H1 (cell line): ENCODE measurements around the gene CTH. TPM values are rescaled to one million over a fixed set of nuclear protein-coding genes. Genes with fewer than 3 reads are reported as not detected.

ENCODE experiments used
- CTCF ChIA-PET: fragments of 300-600 bp; sonication (Branson Sonifier 250); formaldehyde crosslinking; loops from one replicate; lab custom pipeline; 2021; ENCODE audit not compliant: partially characterized antibody; lab: Charles Lee
- POLR2A ChIA-PET: fragments of 300-600 bp; sonication (Branson Sonifier 250); formaldehyde crosslinking; loops from one replicate; lab custom pipeline; 2021; ENCODE audit warnings: inconsistent platforms; ENCODE audit not compliant: partially characterized antibody; lab: Charles Lee
- DNase-seq, 2 experiments: peaks; one replicate each; pipeline versions ENCODE4 v3.0.0 to v3.0.0-alpha.2; 2010 to 2022; ENCODE audit warnings: low spot score in 2 of 2, low read depth in 1 of 2, mixed read lengths in 1 of 2
- FAIRE-seq: peaks from 2 replicates; lab custom pipeline; 2011; peaks lifted over from hg19 to GRCh38; lab: Jason Lieb, UNC
- H2AFZ ChIP-seq: 2 replicates; pipeline ENCODE4 v1.8.1; 2012; ENCODE audit warnings: low read length, inconsistent platforms
- H2AK5ac ChIP-seq: 2 replicates; pipeline ENCODE4 v1.6.1; 2013; ENCODE audit warnings: low read depth, low read length
- H2BK120ac ChIP-seq: replicated peaks from 2 replicates; pipeline ENCODE3; 2013; ENCODE audit warnings: low read depth, low read length, inconsistent platforms
- H2BK12ac ChIP-seq: 2 replicates; pipeline ENCODE4 v1.6.1; 2013; ENCODE audit warnings: low read depth, low read length
- H2BK15ac ChIP-seq: 2 replicates; pipeline ENCODE4 v1.6.1; 2013; ENCODE audit warnings: low read length
- H2BK20ac ChIP-seq: 2 replicates; pipeline ENCODE4 v1.6.1; 2013; ENCODE audit warnings: low read length
- H2BK5ac ChIP-seq: 2 replicates; pipeline ENCODE4 v1.6.1; 2013; ENCODE audit warnings: low read depth, low read length
- H3K14ac ChIP-seq: 2 replicates; pipeline ENCODE4 v1.6.1; 2013; ENCODE audit warnings: inconsistent platforms; ENCODE audit not compliant: insufficient read length
- H3K18ac ChIP-seq: 2 replicates; pipeline ENCODE4 v1.6.1; 2013; ENCODE audit warnings: low read length; ENCODE audit errors: extremely low read depth
- H3K23ac ChIP-seq: 2 replicates; pipeline ENCODE4 v1.6.1; 2013; ENCODE audit warnings: inconsistent platforms; ENCODE audit not compliant: insufficient read length
- H3K23me2 ChIP-seq: 2 replicates; pipeline ENCODE4 v1.6.1; 2013; ENCODE audit warnings: low read depth, low read length
- H3K27ac ChIP-seq: 2 replicates; pipeline ENCODE4 v1.6.1; 2011; ENCODE audit warnings: low read depth, low read length, inconsistent platforms
- H3K27me3 ChIP-seq, 4 experiments: replicated peaks in 1 of 4; 1 replicate in 1 of 4; 2 replicates in 3 of 4; pipeline versions ENCODE4 v1.6.1 to v1.8.1; 2011 to 2013; ENCODE audit warnings: low read length in 3 of 4, mild to moderate bottlenecking in 3 of 4, inconsistent platforms in 2 of 4, mixed read lengths in 2 of 4, moderate library complexity in 1 of 4; ENCODE audit not compliant: control insufficient read depth in 3 of 4, insufficient read depth in 3 of 4; ENCODE audit errors: extremely low read depth in 1 of 4
- H3K36me3 ChIP-seq, 4 experiments: 2 replicates each; pipeline versions ENCODE4 v1.6.1 to v1.8.1; 2011 to 2013; ENCODE audit warnings: mild to moderate bottlenecking in 4 of 4, low read length in 3 of 4, moderate library complexity in 2 of 4, control low read depth in 1 of 4, inconsistent platforms in 1 of 4; ENCODE audit not compliant: insufficient read depth in 4 of 4, control insufficient read depth in 2 of 4
- H3K4ac ChIP-seq: replicated peaks from 2 replicates; pipeline ENCODE3; 2013; ENCODE audit warnings: low read length, low read depth, mixed read lengths, inconsistent platforms; ENCODE audit not compliant: insufficient read length
- H3K4me1 ChIP-seq, 4 experiments: replicated peaks in 1 of 4; 1 replicate in 1 of 4; 2 replicates in 3 of 4; pipeline versions ENCODE4 v1.6.1 to v1.8.1; 2011 to 2013; ENCODE audit warnings: low read length in 3 of 4, inconsistent platforms in 2 of 4, mixed read lengths in 1 of 4; ENCODE audit not compliant: insufficient read depth in 4 of 4, control insufficient read depth in 3 of 4
- H3K4me2 ChIP-seq, 2 experiments: 2 replicates each; pipeline versions ENCODE4 v1.6.1 to v1.8.1; 2011 to 2013; ENCODE audit warnings: low read depth in 2 of 2, low read length in 2 of 2, control low read depth in 1 of 2, inconsistent platforms in 1 of 2, mild to moderate bottlenecking in 1 of 2; ENCODE audit not compliant: insufficient read depth in 1 of 2
- H3K4me3 ChIP-seq, 4 experiments: fragments of 200-600, 300-600 bp in 1 of 4; sonication (generic), shearing (Covaris generic), sonication (Bioruptor Twin) in 1 of 4; 2 replicates each; pipeline versions ENCODE4 v1.5.1 to v1.8.1; 2011 to 2016; ENCODE audit warnings: low read length in 4 of 4, low read depth in 3 of 4, control low read depth in 2 of 4, inconsistent platforms in 2 of 4, mild to moderate bottlenecking in 2 of 4, mixed read lengths in 1 of 4, moderate library complexity in 1 of 4; ENCODE audit not compliant: insufficient read depth in 2 of 4; ENCODE audit errors: extremely low read depth in 1 of 4
- H3K56ac ChIP-seq: replicated peaks from 2 replicates; pipeline ENCODE3; 2013; ENCODE audit warnings: low read depth, mild to moderate bottlenecking, mixed read lengths, low read length, inconsistent platforms; ENCODE audit not compliant: insufficient read length
- H3K79me1 ChIP-seq: 2 replicates; pipeline ENCODE4 v1.6.1; 2013; ENCODE audit warnings: low read depth, low read length, control low read depth
- H3K79me2 ChIP-seq, 2 experiments: 2 replicates each; pipeline versions ENCODE4 v1.6.1 to v1.8.1; 2012 to 2013; ENCODE audit warnings: low read length in 2 of 2, mild to moderate bottlenecking in 2 of 2, inconsistent platforms in 1 of 2; ENCODE audit not compliant: insufficient read depth in 2 of 2, control insufficient read depth in 1 of 2
- H3K9ac ChIP-seq, 4 experiments: replicated peaks in 1 of 4; 1 replicate in 1 of 4; 2 replicates in 3 of 4; pipeline versions ENCODE4 v1.6.1 to v1.8.1; 2011 to 2013; ENCODE audit warnings: low read depth in 3 of 4, low read length in 3 of 4, control low read depth in 2 of 4, mild to moderate bottlenecking in 2 of 4, moderate library complexity in 2 of 4, inconsistent platforms in 1 of 4; ENCODE audit errors: extremely low read depth in 1 of 4
- H3K9me3 ChIP-seq, 2 experiments: 2 replicates each; pipeline versions ENCODE4 v1.6.1 to v1.8.1; 2012 to 2013; ENCODE audit warnings: mild to moderate bottlenecking in 2 of 2, moderate library complexity in 2 of 2, control low read depth in 1 of 2, inconsistent platforms in 1 of 2, low read depth in 1 of 2, low read length in 1 of 2, mixed read lengths in 1 of 2; ENCODE audit not compliant: insufficient read depth in 2 of 2
- H4K20me1 ChIP-seq, 2 experiments: replicated peaks in 1 of 2; 2 replicates each; pipeline versions ENCODE3 to v1.8.1; 2011 to 2013; ENCODE audit warnings: inconsistent platforms in 2 of 2, low read length in 2 of 2, mild to moderate bottlenecking in 1 of 2; ENCODE audit not compliant: insufficient read depth in 2 of 2, control insufficient read depth in 1 of 2
- H4K5ac ChIP-seq: 2 replicates; pipeline ENCODE4 v1.6.1; 2013; ENCODE audit warnings: low read length, low read depth, mixed read lengths, inconsistent platforms; ENCODE audit not compliant: insufficient read length
- H4K8ac ChIP-seq: 2 replicates; pipeline ENCODE4 v1.8.0; 2013; ENCODE audit warnings: mild to moderate bottlenecking, moderate library complexity, low read length, inconsistent platforms; ENCODE audit not compliant: insufficient read depth; ENCODE audit errors: extremely low read depth
- H4K91ac ChIP-seq: replicated peaks from 2 replicates; pipeline ENCODE3; 2013; ENCODE audit warnings: low read length, mixed read lengths, inconsistent platforms; ENCODE audit not compliant: insufficient read length
- CBX8 ChIP-seq: fragments of 300-800, 300-1000 bp; sonication (generic); IDR thresholded peaks from 2 replicates; pipeline ENCODE4 v1.7.1; 2016; ENCODE audit warnings: low read depth, low read length, borderline replicate concordance
- SRF ChIP-seq: IDR thresholded peaks from 2 replicates; pipeline ENCODE4 v1.6.1; 2011; ENCODE audit warnings: mild to moderate bottlenecking, low read depth, low read length, moderate library complexity
- TAF7 ChIP-seq: optimal IDR thresholded peaks from 2 replicates; pipeline ENCODE3; 2011; ENCODE audit warnings: low read depth, mild to moderate bottlenecking, inconsistent platforms, low read length, moderate library complexity, borderline replicate concordance
- TCF12 ChIP-seq: IDR thresholded peaks from 2 replicates; pipeline ENCODE4 v1.6.1; 2011; ENCODE audit warnings: low read depth, mild to moderate bottlenecking, low read length
- WGBS, 2 experiments: shearing (Covaris generic) in 1 of 2; methylation state at CpG; one replicate each; pipeline versions ENCODE4 v1.1.6 to v1.1.7; 2013 to 2015; ENCODE audit warnings: low lambda C conversion rate in 2 of 2, mixed read lengths in 2 of 2, inconsistent platforms in 1 of 2, low coverage in 1 of 2, missing lambda C conversion rate in 1 of 2; ENCODE audit not compliant: insufficient replicate concordance in 2 of 2, insufficient coverage in 1 of 2, insufficient read length in 1 of 2; ENCODE audit errors: extremely low coverage in 1 of 2, missing lambda C conversion rate in 1 of 2; 5-methylcytosine and 5-hydroxymethylcytosine counted together
- polyA plus RNA-seq, 7 experiments: library from polyadenylated mRNA; depleted of rRNA in 3 of 7; stranded (reverse) in 5 of 7; unstranded in 2 of 7; fragments of >200 nt in 5 of 7; fragments of 200-250 nt in 2 of 7; gene quantifications; 1 replicate in 5 of 7; 2 replicates in 1 of 7; 4 replicates in 1 of 7; pipeline versions ENCODE4 v1.2.1 to v1.2.3, GENCODE V29; 2011 to 2013; ENCODE audit warnings: missing spikeins in 2 of 7, mixed read lengths in 2 of 7
- total RNA-seq: library from RNA; stranded (reverse); fragmentation: NEBNext Ultra II Directional; extraction: Animal tissue kit (Norgen Biotek cat#: 25700); gene quantifications from 2 replicates; pipeline ENCODE4 v1.2.1, GENCODE V29; 2021
- TF ChIP-seq, protein P1 (sequence below): IDR thresholded peaks from 2 replicates; pipeline ENCODE4 v1.6.1; 2012; ENCODE audit warnings: inconsistent platforms

The CTH gene
- total and polyA plus RNA-seq, 2 of the 8 experiments (the other 6 are each of a cell fraction or from before 2014, with no cell fraction given) = 31.7 to 33.2 TPM

DNA sequence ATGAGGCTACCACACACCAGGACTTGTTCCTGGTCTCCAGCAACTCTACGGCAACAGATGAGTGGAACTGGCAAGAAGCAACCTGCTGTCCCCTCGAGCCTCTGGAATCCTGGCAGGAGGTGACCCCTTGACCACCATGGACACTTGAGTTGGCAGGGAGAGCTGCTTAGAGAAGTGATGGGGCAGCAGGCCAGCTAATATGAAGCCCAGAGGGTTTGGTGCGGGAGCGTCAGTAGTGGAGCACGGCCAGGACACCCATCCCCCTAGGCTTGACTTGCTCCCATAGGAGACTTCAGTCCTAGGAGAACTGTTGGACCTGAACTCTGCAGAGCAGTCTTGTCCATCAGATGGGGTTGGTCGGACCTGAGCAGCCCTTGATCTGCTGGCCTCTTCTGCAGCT, 56.5 kb downstream of the CTH start:
- H3K4me1 ChIP-seq = no peaks in the 10 kb centered on the region
- no peak overlapping the region for H2BK120ac ChIP-seq
- CTCF ChIA-PET = no interaction called here
- H3K79me1 ChIP-seq = no peaks in the 10 kb centered on the region
- H4K8ac ChIP-seq = peak overlapping the region; percentile 3; the same call in 1 of the 2 replicates
- H3K9me3 ChIP-seq = no peaks in the 10 kb centered on the region
- no peak for TF ChIP-seq TCF12
- TF ChIP-seq, protein P1, sequence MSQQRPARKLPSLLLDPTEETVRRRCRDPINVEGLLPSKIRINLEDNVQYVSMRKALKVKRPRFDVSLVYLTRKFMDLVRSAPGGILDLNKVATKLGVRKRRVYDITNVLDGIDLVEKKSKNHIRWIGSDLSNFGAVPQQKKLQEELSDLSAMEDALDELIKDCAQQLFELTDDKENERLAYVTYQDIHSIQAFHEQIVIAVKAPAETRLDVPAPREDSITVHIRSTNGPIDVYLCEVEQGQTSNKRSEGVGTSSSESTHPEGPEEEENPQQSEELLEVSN = no peak
- TF ChIP-seq TAF7 = no peak
- TF ChIP-seq SRF = no peak
- no peak for TF ChIP-seq CBX8
- H4K5ac ChIP-seq = no peak overlapping the region
- 91% methylated on average over 6 of the region's 6 CpGs; no CpG with 5 or more reads in 1 of the 2 experiments for WGBS, 2 experiments
- H3K4me2 ChIP-seq = no peak overlapping the region
- no peak overlapping the region for H4K91ac ChIP-seq
- H3K4ac ChIP-seq = no peak overlapping the region
- H3K27ac ChIP-seq = no peak overlapping the region
- H3K36me3 ChIP-seq = no peaks in the 10 kb centered on the region
- no peak overlapping the region for H2AFZ ChIP-seq
- H3K56ac ChIP-seq = no peak overlapping the region
- H3K4me3 ChIP-seq = no peak overlapping the region
- no peak overlapping the region for H3K23ac ChIP-seq
- H3K18ac ChIP-seq = no peak overlapping the region
- H3K9ac ChIP-seq = no peak overlapping the region
- no peak overlapping the region for H3K14ac ChIP-seq
- no peak overlapping the region for H2BK5ac ChIP-seq
- H3K23me2 ChIP-seq = no peaks in the 10 kb centered on the region
- H2AK5ac ChIP-seq = no peak overlapping the region
- no peak for DNase-seq
- POLR2A ChIA-PET = no interaction called here
- no peak for FAIRE-seq
- no peak overlapping the region for H2BK15ac ChIP-seq
- no peak overlapping the region for H2BK20ac ChIP-seq
- no peaks in the 10 kb centered on the region for H3K27me3 ChIP-seq
- H4K20me1 ChIP-seq = no peaks in the 10 kb centered on the region
- H3K79me2 ChIP-seq = no peaks in the 10 kb centered on the region
- H2BK12ac ChIP-seq = no peak overlapping the region
